ENCODE data around the gene SPTBN4.
"Not testable (repeated sequence)": the region's sequence is repeated elsewhere in the genome, so short reads cannot be mapped to it uniquely, and the experiment has no call there.

DNA sequence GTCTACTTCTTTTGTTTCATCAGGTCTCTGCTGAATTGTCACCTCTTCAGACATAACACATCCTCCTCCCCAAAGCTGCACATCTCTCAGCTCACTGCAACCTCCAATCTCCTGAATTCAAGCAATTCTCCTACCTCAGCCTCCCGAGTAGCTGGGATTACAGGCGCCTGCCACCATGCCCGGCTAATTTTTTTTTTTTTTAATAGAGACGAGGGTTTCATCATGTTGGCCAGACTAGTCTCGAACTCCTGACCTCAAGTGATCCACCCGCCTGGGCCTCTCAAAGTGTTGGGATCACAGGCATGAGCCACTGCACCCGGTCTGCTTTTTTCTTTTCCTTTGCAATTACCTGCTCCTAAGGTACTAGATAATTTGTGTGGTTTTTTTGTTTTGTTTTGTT is 34.0 kb upstream of the SPTBN4 start:
- TF ChIP-seq, protein P1, sequence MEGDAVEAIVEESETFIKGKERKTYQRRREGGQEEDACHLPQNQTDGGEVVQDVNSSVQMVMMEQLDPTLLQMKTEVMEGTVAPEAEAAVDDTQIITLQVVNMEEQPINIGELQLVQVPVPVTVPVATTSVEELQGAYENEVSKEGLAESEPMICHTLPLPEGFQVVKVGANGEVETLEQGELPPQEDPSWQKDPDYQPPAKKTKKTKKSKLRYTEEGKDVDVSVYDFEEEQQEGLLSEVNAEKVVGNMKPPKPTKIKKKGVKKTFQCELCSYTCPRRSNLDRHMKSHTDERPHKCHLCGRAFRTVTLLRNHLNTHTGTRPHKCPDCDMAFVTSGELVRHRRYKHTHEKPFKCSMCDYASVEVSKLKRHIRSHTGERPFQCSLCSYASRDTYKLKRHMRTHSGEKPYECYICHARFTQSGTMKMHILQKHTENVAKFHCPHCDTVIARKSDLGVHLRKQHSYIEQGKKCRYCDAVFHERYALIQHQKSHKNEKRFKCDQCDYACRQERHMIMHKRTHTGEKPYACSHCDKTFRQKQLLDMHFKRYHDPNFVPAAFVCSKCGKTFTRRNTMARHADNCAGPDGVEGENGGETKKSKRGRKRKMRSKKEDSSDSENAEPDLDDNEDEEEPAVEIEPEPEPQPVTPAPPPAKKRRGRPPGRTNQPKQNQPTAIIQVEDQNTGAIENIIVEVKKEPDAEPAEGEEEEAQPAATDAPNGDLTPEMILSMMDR (conservative IDR thresholded peaks at IDR 0.05), result not testable (repeated sequence)
- TF ChIP-seq EZH2 (IDR thresholded peaks at IDR 0.05; ENCODE audit: low read depth), result not testable (repeated sequence)

All from PC-9 (cell line).